Calu3 (cell line): ENCODE measurements around the gene MIOX. TPM values are rescaled to one million over a fixed set of nuclear protein-coding genes. Genes with fewer than 3 reads are reported as not detected.
A peak's percentile ranks its signal among the peaks of the same experiment; 100 is the strongest.

Experiments used
- BruUV-seq: library from RNA; stranded (reverse); fragments of 400-500 nt; replicated peaks from 2 replicates; lab custom pipeline; 2021; lab: Mats Ljungman, UMichigan
- CTCF ChIA-PET: fragments of 300-600 bp; sonication (Branson Sonifier 250); formaldehyde crosslinking; loops from one replicate; lab custom pipeline; 2022; ENCODE audit warnings: antibody characterized with exemption; lab: Charles Lee
- DNase-seq: peaks from one replicate; pipeline ENCODE4 v3.0.0; 2022
- H3K27ac Mint-ChIP-seq: one replicate; pipeline ENCODE4 v1.8.0; 2022; ENCODE audit warnings: mixed read lengths; ENCODE audit not compliant: unreplicated experiment
- H3K27me3 Mint-ChIP-seq: one replicate; pipeline ENCODE4 v1.8.0; 2022; ENCODE audit warnings: mixed read lengths; ENCODE audit not compliant: unreplicated experiment
- H3K36me3 Mint-ChIP-seq: one replicate; pipeline ENCODE4 v1.8.0; 2022; ENCODE audit warnings: mild to moderate bottlenecking, moderate library complexity, mixed read lengths; ENCODE audit not compliant: insufficient read depth, unreplicated experiment
- H3K4me1 Mint-ChIP-seq: one replicate; pipeline ENCODE4 v1.8.0; 2022; ENCODE audit warnings: mild to moderate bottlenecking, low read depth, mixed read lengths; ENCODE audit not compliant: unreplicated experiment
- H3K4me3 Mint-ChIP-seq: one replicate; pipeline ENCODE4 v1.8.0; 2022; ENCODE audit warnings: mild to moderate bottlenecking, low read depth, moderate library complexity, mixed read lengths; ENCODE audit not compliant: unreplicated experiment
- H3K9me3 Mint-ChIP-seq: one replicate; pipeline ENCODE4 v1.8.0; 2022; ENCODE audit warnings: low read depth, mixed read lengths; ENCODE audit not compliant: unreplicated experiment
- CTCF ChIP-seq: fragments of 200-600 bp; IDR thresholded peaks from one replicate; pipeline ENCODE4 v1.8.0; 2022; ENCODE audit warnings: antibody characterized with exemption; ENCODE audit not compliant: unreplicated experiment
- intact Hi-C: fragments of 100-400 bp; cut with micrococcal nuclease; formaldehyde crosslinking; loops from one replicate; pipeline ENCODE4 v1.10.0; 2022; ENCODE audit not compliant: unreplicated experiment
- total RNA-seq: library from RNA; stranded (reverse); gene quantifications from 2 replicates; pipeline ENCODE4 v1.2.3, GENCODE V29; 2022

The MIOX gene
- total RNA-seq, 1 experiment from 2014 or later: 0.45 TPM

- Mint-ChIP-seq H3K27me3 (no peaks in the 10 kb centered on the region), H3K4me1 (peaks cover 11% of the 10 kb centered on the region), H3K4me3 (peak overlapping the region; percentile 21), H3K36me3 (peaks cover 77% of the 10 kb centered on the region), H3K27ac (peak overlapping the region; percentile 47), H3K9me3 (no peaks in the 10 kb centered on the region)
- CTCF ChIA-PET: no interaction called here
- no peak for DNase-seq
- no TSS peak for BruUV-seq
- no peak for TF ChIP-seq CTCF
- intact Hi-C loops: loop anchor here (10.0 kb wide), 1 partner anchor 52 kb away; no protein-coding TSS in a partner anchor
These were observed 43.5 kb upstream of the MIOX start for GRCh38 chr22:50443197-50443596.

GRCh38 chr22:50443801-50444625, 42.6 kb upstream of the MIOX start:
- peak overlapping the region; percentile 47 for H3K27ac Mint-ChIP-seq
- intact Hi-C loops: loop anchor here (10.0 kb wide), 1 partner anchor 51 kb away; no protein-coding TSS in a partner anchor
- peaks cover 11% of the 10 kb centered on the region for H3K4me1 Mint-ChIP-seq
- H3K4me3 Mint-ChIP-seq: peak overlapping the region; percentile 21
- H3K9me3 Mint-ChIP-seq: no peaks in the 10 kb centered on the region
- BruUV-seq: no TSS peak
- DNase-seq: no peak
- H3K27me3 Mint-ChIP-seq: no peaks in the 10 kb centered on the region
- TF ChIP-seq CTCF: no peak
- peaks cover 81% of the 10 kb centered on the region for H3K36me3 Mint-ChIP-seq
- CTCF ChIA-PET: no interaction called here

GRCh38 chr22:50444663-50445062, 42.0 kb upstream of the MIOX start:
- H3K9me3 Mint-ChIP-seq: no peaks in the 10 kb centered on the region
- no TSS peak for BruUV-seq
- H3K27ac Mint-ChIP-seq: no peak overlapping the region
- no peak for TF ChIP-seq CTCF
- H3K27me3 Mint-ChIP-seq: no peaks in the 10 kb centered on the region
- peaks cover 11% of the 10 kb centered on the region for H3K4me1 Mint-ChIP-seq
- CTCF ChIA-PET: interaction anchor here (0.6 kb wide), 1 partner anchor 34 kb away, joined by 3 read pairs; no protein-coding TSS in a partner anchor
- H3K4me3 Mint-ChIP-seq: no peak overlapping the region
- DNase-seq: peak; percentile 40
- peaks cover 84% of the 10 kb centered on the region for H3K36me3 Mint-ChIP-seq
- intact Hi-C loops: loop anchor here (10.0 kb wide), 1 partner anchor 50 kb away; no protein-coding TSS in a partner anchor

GRCh38 chr22:50445071-50445879, 41.4 kb upstream of the MIOX start:
- Mint-ChIP-seq H3K4me1 (peaks cover 11% of the 10 kb centered on the region), H3K27ac (peak overlapping the region; percentile 54), H3K4me3 (no peak overlapping the region), H3K36me3 (peaks cover 86% of the 10 kb centered on the region), H3K9me3 (no peaks in the 10 kb centered on the region), H3K27me3 (no peaks in the 10 kb centered on the region)
- TF ChIP-seq CTCF: no peak
- intact Hi-C loops: loop anchor here (10.0 kb wide), 1 partner anchor 50 kb away; no protein-coding TSS in a partner anchor
- CTCF ChIA-PET: interaction anchor here (0.6 kb wide), 1 partner anchor 33 kb away, joined by 3 read pairs; no protein-coding TSS in a partner anchor
- no peak for DNase-seq
- BruUV-seq: TSS peak; percentile 17
